ENCODE data around the gene OR10J4. TPM values are rescaled to one million over a fixed set of nuclear protein-coding genes. Genes with fewer than 3 reads are reported as not detected.

OR10J4 gene
- total RNA-seq, 4 donors from 2014 or later: not detected

- Histone ChIP-seq H3K4me3 (no peak overlapping the region), H3K4me1 (no peaks in the 10 kb centered on the region), H3K27me3 (no peaks in the 10 kb centered on the region), H3K9me3 (peaks cover 0 to 10% (median 0%) of the 10 kb centered on the region in 4 donors), H3K36me3 (no peaks in the 10 kb centered on the region), H3K27ac (no peak overlapping the region)
- DNase-seq (ENCODE audit: low spot score in 2 of 2): no peak
- 79 to 81% methylated on average over 2 of the region's 2 CpGs for WGBS, 2 donors
- no peak for TF ChIP-seq EP300 (IDR thresholded peaks at IDR 0.05)
- TF ChIP-seq CTCF (IDR thresholded peaks at IDR 0.05): no peak
- TF ChIP-seq POLR2A (IDR thresholded peaks at IDR 0.05): no peak
These were observed 27.5 kb downstream of the OR10J4 start for GRCh38 chr1:159459551-159459950.

- no peaks in the 10 kb centered on the region for H3K4me1 ChIP-seq
- no peaks in the 10 kb centered on the region for H3K36me3 ChIP-seq
- DNase-seq (ENCODE audit: low spot score in 2 of 2): no peak
- no peak overlapping the region for H3K27ac ChIP-seq
- 87 to 91% methylated on average over 3 of the region's 3 CpGs for WGBS, 2 donors
- peaks cover 0 to 10% (median 0%) of the 10 kb centered on the region in 4 donors for H3K9me3 ChIP-seq
- no peak overlapping the region for H3K4me3 ChIP-seq
- TF ChIP-seq POLR2A (IDR thresholded peaks at IDR 0.05) (no peak), EP300 (IDR thresholded peaks at IDR 0.05) (no peak), CTCF (IDR thresholded peaks at IDR 0.05) (no peak)
- no peaks in the 10 kb centered on the region for H3K27me3 ChIP-seq
These were observed 33.2 kb downstream of the OR10J4 start for GRCh38 chr1:159465191-159465603.

GRCh38 chr1:159468321-159468720 is 36.3 kb downstream of the OR10J4 start:
- WGBS, 2 donors: 39 to 56% methylated on average over 2 of the region's 2 CpGs
- Histone ChIP-seq H3K4me1 (no peaks in the 10 kb centered on the region), H3K27me3 (no peaks in the 10 kb centered on the region), H3K9me3 (no peaks in the 10 kb centered on the region), H3K27ac (no peak overlapping the region), H3K4me3 (no peak overlapping the region), H3K36me3 (no peaks in the 10 kb centered on the region)
- no peak for TF ChIP-seq CTCF (IDR thresholded peaks at IDR 0.05)
- TF ChIP-seq EP300 (IDR thresholded peaks at IDR 0.05): no peak
- no peak for TF ChIP-seq POLR2A (IDR thresholded peaks at IDR 0.05)
- no peak for DNase-seq (ENCODE audit: low spot score in 2 of 2)

GRCh38 chr1:159469921-159470533 is 38.0 kb downstream of the OR10J4 start:
- 46 to 47% methylated on average over 4 of the region's 4 CpGs for WGBS, 2 donors
- H3K4me3 ChIP-seq: no peak overlapping the region
- DNase-seq (ENCODE audit: low spot score in 2 of 2): no peak
- H3K27me3 ChIP-seq: no peaks in the 10 kb centered on the region
- TF ChIP-seq CTCF (IDR thresholded peaks at IDR 0.05): no peak
- TF ChIP-seq EP300 (IDR thresholded peaks at IDR 0.05): no peak
- no peak for TF ChIP-seq POLR2A (IDR thresholded peaks at IDR 0.05)
- H3K36me3 ChIP-seq: no peaks in the 10 kb centered on the region
- no peak overlapping the region for H3K27ac ChIP-seq
- H3K9me3 ChIP-seq: no peaks in the 10 kb centered on the region
- no peaks in the 10 kb centered on the region for H3K4me1 ChIP-seq

GRCh38 chr1:159473335-159473734 is 41.3 kb downstream of the OR10J4 start:
- no peaks in the 10 kb centered on the region for H3K27me3 ChIP-seq
- H3K27ac ChIP-seq: no peak overlapping the region
- H3K36me3 ChIP-seq: no peaks in the 10 kb centered on the region
- no peaks in the 10 kb centered on the region for H3K4me1 ChIP-seq
- WGBS, 2 donors: 60 to 66% methylated on average over 1 of the region's 1 CpG
- H3K4me3 ChIP-seq: no peak overlapping the region
- no peak for DNase-seq (ENCODE audit: low spot score in 2 of 2)
- H3K9me3 ChIP-seq: no peaks in the 10 kb centered on the region
- TF ChIP-seq CTCF (IDR thresholded peaks at IDR 0.05) (no peak), EP300 (IDR thresholded peaks at IDR 0.05) (no peak), POLR2A (IDR thresholded peaks at IDR 0.05) (no peak)
